ENCODE data around the gene MAP3K10.

The MAP3K10 gene

DNA sequence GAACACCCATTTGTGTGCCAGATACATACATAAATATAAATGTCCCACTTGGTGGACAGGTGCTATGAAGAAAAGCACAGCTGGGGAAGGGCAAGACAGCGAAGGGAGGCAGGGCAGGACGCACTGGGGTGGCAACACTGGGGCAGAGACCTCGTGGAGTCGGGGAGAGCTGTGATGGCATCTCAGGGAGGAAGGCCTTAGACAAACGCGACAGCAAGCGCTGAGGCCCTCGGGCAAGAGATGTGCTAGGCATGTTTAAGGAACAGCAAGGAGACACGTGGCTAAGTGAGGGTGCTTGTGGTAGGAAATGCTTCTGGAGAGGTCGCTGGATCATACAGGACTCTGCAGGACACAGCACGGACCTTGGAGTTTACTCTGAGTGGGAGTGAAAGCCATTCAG lies 58.6 kb downstream of the MAP3K10 start:
- DNase-seq (ENCODE audit: low read depth) = no peak

DNA sequence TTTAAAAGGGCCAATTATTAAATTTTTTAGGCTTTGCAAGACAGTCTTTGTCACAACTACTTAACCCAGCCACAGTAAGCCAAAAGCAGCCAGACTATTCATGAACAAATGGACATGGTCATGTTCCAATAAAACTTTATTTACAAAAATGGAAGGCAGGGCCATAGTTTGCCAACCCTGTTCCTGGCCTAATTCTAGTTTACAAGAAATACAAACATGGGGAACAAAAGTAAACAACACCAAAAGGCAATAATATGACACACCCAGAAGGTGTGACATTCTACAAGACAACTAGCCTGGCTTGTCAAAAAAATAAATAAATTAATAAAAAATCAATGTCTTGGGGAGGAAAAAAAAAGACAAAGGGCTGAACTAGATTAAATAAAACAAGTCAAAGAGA lies 60.0 kb downstream of the MAP3K10 start:
- DNase-seq (ENCODE audit: low read depth) = no peak

DNA sequence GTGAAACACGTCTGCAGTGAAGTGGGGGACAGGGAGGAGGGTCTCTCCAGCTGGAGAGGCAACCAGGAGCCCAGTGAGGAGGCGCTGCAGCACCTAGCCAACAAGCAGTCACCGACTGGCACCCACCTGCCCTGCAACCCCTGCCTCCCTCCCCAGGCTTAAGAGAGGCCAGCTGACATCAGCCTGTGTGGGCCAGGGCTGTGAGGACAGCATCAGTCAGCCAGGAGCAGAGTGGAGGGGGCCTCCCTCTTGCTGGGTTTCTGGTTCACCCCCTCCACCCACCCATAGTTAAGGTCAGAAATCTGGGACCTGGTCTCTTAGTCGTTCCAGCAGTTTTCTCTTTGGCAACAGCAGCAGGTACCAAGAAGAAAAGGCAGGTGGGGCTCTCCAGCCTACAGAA lies 60.8 kb downstream of the MAP3K10 start:
- no peak for DNase-seq (ENCODE audit: low read depth)

- DNase-seq (ENCODE audit: low read depth) = no peak
Measured at GRCh38 chr19:40252395-40252794, 61.2 kb downstream of the MAP3K10 start.

DNA sequence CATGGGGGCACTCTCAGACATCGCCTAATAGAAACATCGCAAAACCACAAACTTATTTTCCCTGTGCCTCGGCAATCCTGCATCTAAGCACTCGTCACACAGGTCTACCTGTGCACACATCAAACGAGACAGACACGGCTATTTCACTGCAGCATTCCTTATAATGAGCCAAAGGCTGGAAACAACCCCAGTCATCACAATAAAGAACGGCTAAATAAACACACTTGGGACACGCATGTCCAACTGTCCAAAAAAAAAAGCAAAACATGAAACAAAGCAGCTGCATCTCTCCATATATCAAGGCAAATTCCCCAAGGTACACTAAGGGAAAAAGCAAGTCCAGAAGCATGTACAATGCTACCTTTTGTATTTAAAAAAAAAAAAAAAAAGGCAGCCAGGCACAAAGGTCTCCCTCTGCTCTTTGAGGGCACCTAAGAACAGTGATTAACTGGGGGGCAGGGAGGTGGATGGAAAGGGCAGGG lies 62.4 kb downstream of the MAP3K10 start:
- DNase-seq (ENCODE audit: low read depth) = no peak

DNA sequence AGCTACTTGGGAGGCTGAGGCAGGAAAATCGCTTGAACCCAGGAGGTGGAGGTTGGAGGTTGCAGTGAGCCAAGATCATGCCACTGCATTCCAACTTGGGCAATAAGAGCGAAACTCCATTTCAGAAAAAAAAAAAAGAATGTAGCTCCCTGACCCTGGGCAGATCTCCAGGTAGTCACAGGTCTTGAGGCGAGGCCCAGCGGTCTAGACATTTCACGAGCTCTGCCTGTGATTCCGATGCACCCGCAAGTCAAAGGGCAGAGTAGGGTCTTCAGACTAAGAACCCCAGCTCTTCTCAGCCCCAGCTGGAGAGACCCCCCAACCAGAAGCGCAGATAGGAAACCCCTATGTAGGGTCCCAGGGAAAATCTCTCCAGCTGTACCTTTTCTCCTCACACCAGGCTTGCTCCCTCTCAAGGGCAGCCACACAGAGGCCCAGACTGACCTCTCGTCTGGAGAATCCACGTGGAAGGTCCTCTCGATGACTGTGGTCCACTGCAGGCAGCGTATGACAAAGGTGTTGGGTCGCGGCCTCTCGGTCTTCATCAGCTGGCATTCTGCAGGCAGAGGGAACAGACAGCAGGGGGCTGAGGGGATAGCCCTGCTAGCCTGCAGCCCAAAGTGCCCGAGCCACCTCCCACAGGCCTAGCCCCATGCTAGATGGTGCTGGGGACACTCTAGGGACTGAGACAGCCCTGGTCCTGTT lies 63.6 kb downstream of the MAP3K10 start:
- no peak for DNase-seq (ENCODE audit: low read depth)

DNA sequence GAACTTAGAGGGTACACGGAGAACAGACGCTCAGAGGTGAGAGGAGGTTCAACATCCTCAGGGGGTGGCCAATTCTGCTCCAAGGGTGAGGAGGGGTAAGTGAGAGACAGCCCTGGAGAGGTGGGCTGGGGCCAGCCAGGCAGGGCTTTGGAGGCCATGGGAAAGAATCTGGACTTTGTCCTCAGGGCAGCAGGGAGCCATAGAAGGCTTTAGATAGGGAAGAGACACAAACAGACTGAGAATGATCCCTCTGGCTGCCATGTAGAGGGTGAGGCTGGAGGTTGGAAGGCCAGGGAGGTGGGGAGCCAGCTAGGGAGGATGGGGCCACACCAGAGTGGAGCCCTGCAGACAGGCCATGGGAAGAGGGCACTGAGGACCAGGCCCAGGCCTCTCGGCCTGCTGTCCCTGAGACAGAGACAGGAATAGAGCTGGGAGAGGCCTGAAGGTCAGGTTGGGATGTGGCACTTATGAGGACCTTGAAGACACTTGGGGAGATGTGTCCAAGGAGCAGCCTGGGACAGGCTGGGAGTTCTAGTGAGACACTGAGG lies 64.5 kb downstream of the MAP3K10 start:
- DNase-seq (ENCODE audit: low read depth) = no peak

DNA sequence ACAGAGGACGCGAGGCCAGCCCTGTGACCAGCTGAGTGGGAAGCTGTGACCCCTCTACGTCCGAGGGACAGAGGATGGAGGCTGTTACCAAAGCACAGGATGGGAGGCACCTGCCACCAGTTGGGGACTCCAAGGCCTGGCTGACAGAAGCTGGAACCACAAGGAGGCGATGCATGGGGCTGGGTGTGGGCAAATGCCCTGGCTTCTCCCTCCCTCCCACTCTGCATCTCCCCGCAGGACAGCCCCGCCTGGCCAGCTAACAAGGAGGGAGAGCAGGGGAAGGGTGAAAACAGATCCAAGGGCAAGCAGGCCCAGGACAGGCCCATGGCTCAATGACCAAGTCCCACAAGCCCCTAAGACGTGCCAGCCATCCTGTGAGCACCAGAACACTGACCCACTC lies 65.3 kb downstream of the MAP3K10 start:
- DNase-seq (ENCODE audit: low read depth) = no peak

DNA sequence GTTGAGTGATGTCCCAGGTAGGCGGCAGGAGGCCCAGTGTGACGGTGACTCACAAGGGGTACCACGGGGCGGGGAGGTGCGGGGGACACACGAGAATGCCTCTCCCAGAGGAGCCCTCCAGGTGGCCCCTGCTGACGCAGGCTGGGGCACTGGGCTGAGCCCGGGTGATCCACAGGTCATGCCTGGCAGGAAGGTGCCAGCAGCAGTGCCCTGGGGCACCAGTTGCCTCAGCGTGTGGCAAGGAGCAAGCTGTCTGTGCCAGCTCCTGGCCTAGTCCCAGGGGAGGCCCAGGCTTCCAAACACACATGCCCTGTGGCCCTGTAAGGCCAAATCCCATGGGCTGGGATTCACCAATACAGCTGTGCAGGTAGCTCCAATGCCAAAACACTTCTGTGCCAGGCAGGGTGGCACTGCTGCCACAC lies 65.9 kb downstream of the MAP3K10 start:
- DNase-seq (ENCODE audit: low read depth) = no peak

- DNase-seq (ENCODE audit: low read depth) = no peak
Measured at GRCh38 chr19:40261631-40262030, 70.4 kb downstream of the MAP3K10 start.

GRCh38 chr19:40262422-40262821 lies 71.2 kb downstream of the MAP3K10 start:
- no peak for DNase-seq (ENCODE audit: low read depth)

- no peak for DNase-seq (ENCODE audit: low read depth)
Measured at GRCh38 chr19:40263440-40264313, 72.5 kb downstream of the MAP3K10 start.

- DNase-seq (ENCODE audit: low read depth) = no peak
Measured at GRCh38 chr19:40264314-40265054, 73.3 kb downstream of the MAP3K10 start.

Data from HS-27A (cell line).